ENCODE data around the gene VILL. TPM values are rescaled to one million over a fixed set of nuclear protein-coding genes. Genes with fewer than 3 reads are reported as not detected.

Gene VILL
- total RNA-seq, 3 donors from 2014 or later, result 11.0 to 17.4 (median 15.4) TPM

DNA sequence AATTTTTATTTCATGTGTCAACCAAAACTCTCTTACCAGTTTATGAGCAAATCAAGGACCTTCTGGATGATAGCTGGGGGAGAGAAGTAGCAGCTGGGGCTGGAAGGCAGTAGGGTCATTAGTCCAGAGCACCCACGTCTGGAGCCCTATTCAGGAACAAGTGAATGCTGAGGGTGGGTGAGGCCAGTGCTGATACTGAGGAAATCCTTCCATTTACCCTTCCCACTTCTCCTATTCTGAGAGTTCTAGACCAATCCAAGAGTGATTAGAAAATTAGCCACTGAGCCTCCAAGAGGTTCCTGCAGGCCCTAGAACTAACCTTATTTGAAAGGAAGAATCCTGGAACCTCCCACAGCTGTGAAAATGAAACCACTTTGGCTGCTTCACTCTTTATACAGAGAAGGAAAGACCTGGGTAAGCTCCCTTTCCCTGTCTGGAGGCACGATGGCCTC is 46.2 kb upstream of the VILL start:
- peaks cover 21 to 23% of the 10 kb centered on the region in 2 donors for H3K4me1 ChIP-seq
- peak overlapping the region; percentile 83 to 88 for H3K27ac ChIP-seq
- H3K27me3 ChIP-seq, result no peaks in the 10 kb centered on the region
- no peak for DNase-seq (ENCODE audit: low spot score in 2 of 2)
- H3K9me3 ChIP-seq, result no peaks in the 10 kb centered on the region
- H3K4me3 ChIP-seq, result no peak overlapping the region
- no peaks in the 10 kb centered on the region for H3K36me3 ChIP-seq
- intact Hi-C loops (cut with DNase I; ENCODE audit: low total_unique reads), result no loop called here
- TF ChIP-seq POLR2AphosphoS5 (IDR thresholded peaks at IDR 0.05) (no peak), POLR2A (IDR thresholded peaks at IDR 0.05) (no peak)
- TF ChIP-seq, protein P1, sequence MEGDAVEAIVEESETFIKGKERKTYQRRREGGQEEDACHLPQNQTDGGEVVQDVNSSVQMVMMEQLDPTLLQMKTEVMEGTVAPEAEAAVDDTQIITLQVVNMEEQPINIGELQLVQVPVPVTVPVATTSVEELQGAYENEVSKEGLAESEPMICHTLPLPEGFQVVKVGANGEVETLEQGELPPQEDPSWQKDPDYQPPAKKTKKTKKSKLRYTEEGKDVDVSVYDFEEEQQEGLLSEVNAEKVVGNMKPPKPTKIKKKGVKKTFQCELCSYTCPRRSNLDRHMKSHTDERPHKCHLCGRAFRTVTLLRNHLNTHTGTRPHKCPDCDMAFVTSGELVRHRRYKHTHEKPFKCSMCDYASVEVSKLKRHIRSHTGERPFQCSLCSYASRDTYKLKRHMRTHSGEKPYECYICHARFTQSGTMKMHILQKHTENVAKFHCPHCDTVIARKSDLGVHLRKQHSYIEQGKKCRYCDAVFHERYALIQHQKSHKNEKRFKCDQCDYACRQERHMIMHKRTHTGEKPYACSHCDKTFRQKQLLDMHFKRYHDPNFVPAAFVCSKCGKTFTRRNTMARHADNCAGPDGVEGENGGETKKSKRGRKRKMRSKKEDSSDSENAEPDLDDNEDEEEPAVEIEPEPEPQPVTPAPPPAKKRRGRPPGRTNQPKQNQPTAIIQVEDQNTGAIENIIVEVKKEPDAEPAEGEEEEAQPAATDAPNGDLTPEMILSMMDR (IDR thresholded peaks at IDR 0.05), result no peak

DNA sequence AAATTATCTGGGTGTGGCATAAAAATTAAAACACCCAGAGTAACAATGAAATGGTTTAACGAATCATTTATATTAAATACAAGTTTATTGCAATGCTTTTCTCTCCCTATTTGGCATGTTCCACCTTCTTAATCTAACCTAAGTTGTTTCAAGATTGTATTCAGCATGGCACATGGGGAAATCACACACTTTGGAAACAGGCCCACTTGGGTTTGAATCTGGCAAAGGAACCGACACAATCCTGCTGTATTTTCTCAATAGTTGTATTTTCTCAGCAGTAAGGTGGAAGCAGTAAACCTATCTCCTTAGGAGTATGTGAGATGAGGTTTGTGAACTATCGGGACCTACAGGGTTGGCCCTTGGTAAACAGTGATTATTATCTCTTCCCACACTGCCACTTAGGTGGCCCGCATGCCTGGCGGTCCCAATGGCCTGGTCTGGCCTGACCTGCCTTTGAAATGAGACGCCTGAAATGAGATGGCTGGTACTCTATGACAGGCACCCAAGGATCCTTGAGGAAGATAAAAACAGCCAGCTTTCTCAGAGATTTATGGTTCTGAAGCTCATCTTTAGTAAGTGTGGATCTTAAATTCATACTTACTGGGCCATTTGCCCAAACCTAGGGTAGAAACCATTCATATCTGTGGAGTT is 45.3 kb upstream of the VILL start:
- TF ChIP-seq POLR2AphosphoS5 (IDR thresholded peaks at IDR 0.05), result no peak
- TF ChIP-seq, protein P1 (IDR thresholded peaks at IDR 0.05), result no peak
- no peak for TF ChIP-seq POLR2A (IDR thresholded peaks at IDR 0.05)
- Histone ChIP-seq H3K4me1 (peaks cover 21 to 23% of the 10 kb centered on the region in 2 donors), H3K9me3 (no peaks in the 10 kb centered on the region), H3K27me3 (no peaks in the 10 kb centered on the region), H3K4me3 (no peak overlapping the region), H3K27ac (peak overlapping the region; percentile 83 to 88), H3K36me3 (no peaks in the 10 kb centered on the region)
- no peak for DNase-seq (ENCODE audit: low spot score in 2 of 2)
- intact Hi-C loops (cut with DNase I; ENCODE audit: low total_unique reads), result no loop called here

DNA sequence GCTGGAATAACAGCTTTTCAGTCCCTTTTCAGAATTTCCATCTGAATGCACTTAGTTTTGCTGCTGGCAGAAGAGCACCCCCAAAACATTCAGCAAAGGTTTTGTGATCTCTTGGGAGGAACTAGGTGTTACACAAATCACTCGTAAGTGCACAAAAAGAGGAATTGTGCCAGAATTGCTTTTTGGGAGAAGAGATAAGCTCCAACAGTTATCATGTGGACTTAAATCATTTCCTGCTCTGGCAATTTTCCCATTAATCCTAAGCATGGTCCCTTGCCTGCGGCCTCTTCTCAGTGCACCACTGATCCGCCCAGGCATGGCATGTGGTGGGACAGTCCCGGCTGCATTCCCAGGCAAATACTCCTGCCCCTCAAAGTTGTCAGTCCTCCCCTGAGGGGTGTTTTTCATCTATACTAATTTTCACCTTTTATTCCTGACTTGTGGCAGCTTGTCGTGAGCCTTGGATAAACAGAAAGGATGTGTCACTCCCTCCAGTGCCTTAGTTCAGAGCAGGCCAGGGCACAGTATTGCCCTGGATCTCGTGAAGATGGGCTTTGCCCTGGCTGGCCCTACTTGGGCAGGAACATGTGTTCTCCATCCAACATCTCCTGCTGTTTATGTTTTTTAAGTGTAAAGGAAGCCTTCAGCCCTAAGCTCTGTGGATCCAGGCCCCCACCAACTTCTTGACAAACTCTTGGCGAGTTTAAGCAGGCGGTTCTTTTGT is 44.6 kb upstream of the VILL start:
- peaks cover 21 to 23% of the 10 kb centered on the region in 2 donors for H3K4me1 ChIP-seq
- no peaks in the 10 kb centered on the region for H3K27me3 ChIP-seq
- H3K4me3 ChIP-seq, result no peak overlapping the region
- H3K9me3 ChIP-seq, result no peaks in the 10 kb centered on the region
- H3K27ac ChIP-seq, result peak overlapping the region; percentile 83 to 88
- TF ChIP-seq POLR2A (IDR thresholded peaks at IDR 0.05) (no peak), POLR2AphosphoS5 (IDR thresholded peaks at IDR 0.05) (peak in 2 of 3 donors; percentile 47 to 60)
- TF ChIP-seq, protein P1 (IDR thresholded peaks at IDR 0.05), result no peak
- no peaks in the 10 kb centered on the region for H3K36me3 ChIP-seq
- peak in 1 of 2 donors; percentile 85 for DNase-seq (ENCODE audit: low spot score in 2 of 2)
- intact Hi-C loops (cut with DNase I; ENCODE audit: low total_unique reads), result no loop called here

DNA sequence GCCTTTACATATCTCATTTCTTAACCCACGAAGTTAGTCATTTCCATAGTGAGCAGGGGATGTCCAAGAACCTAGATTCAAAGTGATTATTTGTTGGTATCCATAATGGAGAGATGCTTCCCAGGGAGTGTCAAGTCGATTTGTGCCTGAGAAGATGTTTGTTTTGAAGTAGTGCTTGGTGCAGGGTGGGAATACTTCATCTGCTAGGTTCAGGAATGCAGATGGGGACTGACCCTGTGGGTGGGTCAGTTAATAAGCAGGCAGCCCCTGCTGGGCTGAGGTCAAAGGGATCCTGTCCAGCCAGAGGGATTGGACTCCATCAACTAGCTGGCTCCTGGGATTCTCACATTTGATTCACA is 44.1 kb upstream of the VILL start:
- peak overlapping the region; percentile 83 to 88 for H3K27ac ChIP-seq
- intact Hi-C loops (cut with DNase I; ENCODE audit: low total_unique reads), result no loop called here

More for the DNA sequence above, 44.1 kb upstream of the VILL start:
- no peak overlapping the region for H3K4me3 ChIP-seq
- TF ChIP-seq POLR2A (IDR thresholded peaks at IDR 0.05), result no peak
- TF ChIP-seq, protein P1 (IDR thresholded peaks at IDR 0.05), result no peak
- TF ChIP-seq POLR2AphosphoS5 (IDR thresholded peaks at IDR 0.05), result no peak
- no peaks in the 10 kb centered on the region for H3K36me3 ChIP-seq
- no peaks in the 10 kb centered on the region for H3K9me3 ChIP-seq
- peaks cover 21% of the 10 kb centered on the region in 2 donors for H3K4me1 ChIP-seq
- no peak for DNase-seq (ENCODE audit: low spot score in 2 of 2)
- no peaks in the 10 kb centered on the region for H3K27me3 ChIP-seq
